Mucosa of rectum (tissue), 2 donors: Measurements from ENCODE around the gene BRMS1.

ENCODE experiments used
- H3K27ac ChIP-seq, 2 donors: one replicate each; pipeline ENCODE4 v1.7.0; 2013; ENCODE audit warnings: inconsistent platforms in 2 of 2, low read depth in 2 of 2, low read length in 2 of 2
- H3K27me3 ChIP-seq, 2 donors: one replicate each; pipeline ENCODE4 v1.7.0; 2013; ENCODE audit warnings: low read length in 2 of 2; ENCODE audit not compliant: control insufficient read depth in 2 of 2, insufficient read depth in 2 of 2
- H3K36me3 ChIP-seq, 2 donors: one replicate each; pipeline ENCODE4 v1.7.0; 2013; ENCODE audit warnings: low read length in 2 of 2; ENCODE audit not compliant: control insufficient read depth in 2 of 2, insufficient read depth in 2 of 2
- H3K4me1 ChIP-seq, 2 donors: one replicate each; pipeline ENCODE4 v1.7.0; 2013; ENCODE audit warnings: low read length in 2 of 2, mild to moderate bottlenecking in 1 of 2; ENCODE audit not compliant: control insufficient read depth in 2 of 2, insufficient read depth in 2 of 2
- H3K4me3 ChIP-seq, 2 donors: one replicate each; pipeline ENCODE4 v1.7.0; 2013; ENCODE audit warnings: low read length in 2 of 2
- H3K9ac ChIP-seq, 2 donors: one replicate each; pipeline ENCODE4 v1.7.0; 2013; ENCODE audit warnings: low read length in 2 of 2, low read depth in 1 of 2, mild to moderate bottlenecking in 1 of 2
- H3K9me3 ChIP-seq, 2 donors: one replicate each; pipeline ENCODE4 v1.7.0; 2013; ENCODE audit warnings: low read length in 2 of 2; ENCODE audit not compliant: control insufficient read depth in 2 of 2
- donor health status: healthy.
- donor health status: Normal muscosa, but diverticular disease.

Gene BRMS1

DNA sequence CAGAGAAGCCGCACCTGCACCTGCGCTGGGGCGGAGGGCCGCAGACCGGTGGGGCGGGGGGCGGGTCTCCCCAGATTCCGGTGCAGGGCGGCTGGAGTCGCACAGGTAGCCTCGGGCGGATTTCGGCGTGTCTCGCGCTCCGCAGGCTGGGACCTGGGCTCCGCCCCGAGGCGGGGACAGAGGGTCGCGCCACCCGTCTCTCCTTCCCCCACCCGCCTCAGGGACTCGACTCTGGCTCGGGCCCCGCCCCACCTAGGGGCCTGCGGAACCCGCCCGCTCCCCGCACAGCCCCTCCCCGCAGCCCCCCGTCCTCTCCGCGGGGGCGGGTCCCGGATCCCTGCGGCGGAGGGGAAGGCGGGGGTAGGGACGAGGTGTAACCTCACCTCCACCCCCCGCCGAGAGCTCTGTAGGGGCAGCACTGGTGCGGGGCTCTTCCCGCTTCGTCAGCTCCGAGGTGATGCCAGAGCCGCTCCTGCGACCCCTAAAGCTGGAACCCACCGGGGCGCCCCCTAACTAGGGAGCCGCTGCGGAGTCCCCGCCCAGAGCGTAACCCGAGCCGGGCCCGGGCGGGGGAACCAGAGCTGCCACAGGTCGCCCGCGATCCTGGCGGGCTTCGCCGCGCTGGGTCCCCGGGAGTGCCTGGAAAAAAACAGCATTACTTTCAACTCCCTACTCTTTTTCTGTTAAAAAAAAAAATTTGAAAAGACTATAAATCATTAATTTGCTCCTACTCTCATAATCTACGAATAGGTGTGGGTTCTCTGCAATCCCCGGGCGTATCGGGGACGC, 26.9 kb upstream of the BRMS1 start, which contains the start of gene SLC29A2:
Gene SLC29A2, minus strand, starts transcription at position 134 of the 789 bp plus-strand sequence. CDS start 169 bp downstream, outside the sequence.
- H3K9ac ChIP-seq: peak within 1 kb of the TSS; percentile 72 to 88
- peaks cover 8 to 13% of the 10 kb centered on the region in 2 donors for H3K36me3 ChIP-seq
- no peaks in the 10 kb centered on the region for H3K27me3 ChIP-seq
- no peaks in the 10 kb centered on the region for H3K9me3 ChIP-seq
- H3K4me3 ChIP-seq: peak within 1 kb of the TSS; percentile 72 to 80
- peak within 1 kb of the TSS; percentile 83 to 87 for H3K27ac ChIP-seq
- H3K4me1 ChIP-seq: peaks cover 4 to 16% of the 10 kb centered on the region in 2 donors

DNA sequence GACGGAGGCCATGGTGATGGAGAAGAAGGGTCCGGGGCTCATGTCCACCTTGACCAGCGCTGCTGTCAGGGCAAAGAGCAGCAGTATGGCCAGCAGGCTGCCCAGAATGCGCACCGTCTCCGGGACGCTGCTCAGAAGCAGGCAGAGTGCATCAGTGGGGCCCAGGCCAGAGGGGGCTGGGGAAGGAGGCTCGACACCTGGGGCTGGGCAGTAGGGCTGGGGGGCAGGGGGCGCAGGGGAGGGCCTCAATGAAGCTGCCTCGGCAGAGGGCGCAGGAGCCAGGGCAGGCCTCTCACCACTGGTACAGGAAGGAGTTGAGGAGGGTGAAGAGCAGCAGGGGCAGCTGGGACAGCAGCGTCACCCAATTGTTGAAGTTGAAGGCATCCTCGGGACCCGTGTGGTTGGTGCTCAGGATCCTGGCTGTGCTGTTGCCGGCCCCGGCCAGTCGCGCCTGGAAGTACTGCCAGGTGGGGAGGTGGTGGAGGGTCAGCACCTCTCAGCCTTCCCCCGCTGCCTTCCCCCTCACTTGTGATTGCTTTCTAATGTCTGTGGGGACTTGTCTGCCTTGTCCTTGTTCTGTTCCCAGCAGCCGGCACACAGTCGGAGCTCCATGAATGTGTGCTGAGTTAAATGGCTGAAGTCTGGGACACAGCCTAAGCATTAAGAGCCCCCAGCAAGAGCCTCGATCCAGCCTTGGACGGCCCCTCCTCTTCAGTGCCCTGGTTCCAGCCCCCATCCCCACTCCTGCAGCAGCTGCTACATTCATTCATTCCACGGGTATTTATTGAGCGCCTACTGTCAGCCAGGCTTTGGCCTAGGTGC, 24.4 kb upstream of the BRMS1 start:
- H3K4me1 ChIP-seq: peaks cover 4 to 16% of the 10 kb centered on the region in 2 donors
- no peak overlapping the region for H3K27ac ChIP-seq
- H3K9me3 ChIP-seq: no peaks in the 10 kb centered on the region
- no peak overlapping the region for H3K9ac ChIP-seq
- H3K27me3 ChIP-seq: no peaks in the 10 kb centered on the region
- H3K36me3 ChIP-seq: peaks cover 8 to 15% of the 10 kb centered on the region in 2 donors
- H3K4me3 ChIP-seq: no peak overlapping the region

DNA sequence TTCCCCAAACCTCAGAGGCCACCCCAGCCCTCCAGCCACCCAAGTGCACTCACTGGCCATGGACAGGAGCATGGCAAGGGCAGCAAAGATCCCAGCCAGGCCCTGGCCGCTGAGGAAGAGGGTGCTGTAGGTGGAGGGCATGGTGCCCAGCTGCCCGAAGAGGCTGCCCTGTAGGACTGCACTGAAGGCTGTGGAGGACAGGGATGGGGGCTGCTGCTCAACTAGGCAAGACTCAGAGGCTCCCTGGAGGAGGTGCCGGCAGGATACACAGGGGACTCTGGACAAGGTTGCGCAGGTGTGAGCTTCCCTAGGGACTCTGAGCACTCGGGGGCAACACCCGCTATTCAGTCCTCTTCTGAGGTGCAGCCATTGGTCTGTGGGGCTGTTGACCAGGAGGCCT, 23.6 kb upstream of the BRMS1 start:
- Histone ChIP-seq H3K36me3 (peaks cover 8 to 17% of the 10 kb centered on the region in 2 donors), H3K9me3 (no peaks in the 10 kb centered on the region), H3K27me3 (no peaks in the 10 kb centered on the region), H3K4me3 (no peak overlapping the region), H3K27ac (no peak overlapping the region), H3K9ac (no peak overlapping the region), H3K4me1 (peaks cover 4 to 16% of the 10 kb centered on the region in 2 donors)

DNA sequence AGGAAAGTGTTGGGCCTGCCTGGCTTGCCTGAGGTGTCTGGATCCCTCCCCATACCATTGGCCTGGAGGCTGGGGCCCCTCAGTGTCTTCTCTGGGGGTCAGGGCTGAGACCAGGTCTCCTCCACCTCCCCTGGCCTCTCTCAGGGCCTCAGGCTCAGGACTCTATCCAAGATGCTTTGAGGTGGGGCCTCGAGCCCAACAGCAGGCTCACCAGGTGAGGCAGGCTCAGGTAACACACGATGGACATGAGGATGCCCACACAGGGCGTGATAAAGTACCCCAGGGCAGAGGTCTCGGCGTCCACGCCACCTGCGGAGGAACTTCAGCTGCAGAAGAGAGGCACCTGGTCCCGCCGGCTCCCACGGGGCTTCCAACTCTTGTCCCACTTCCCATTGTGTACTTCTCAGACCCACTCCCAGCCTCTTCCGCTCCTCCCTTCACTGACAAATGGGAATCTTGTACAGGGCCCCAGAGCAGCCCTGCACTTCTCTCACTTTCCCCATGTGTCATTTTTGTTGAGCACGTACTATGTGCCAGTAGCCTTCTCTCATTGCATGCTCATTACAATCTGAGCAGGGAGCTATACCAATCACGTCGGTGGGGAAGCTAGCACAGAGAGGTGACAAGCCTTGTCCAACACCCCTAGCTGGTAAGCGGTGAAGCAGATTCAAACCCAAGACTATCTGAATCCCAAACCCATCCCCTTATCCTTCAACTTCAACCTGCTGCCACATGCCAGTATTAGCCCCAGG, 22.8 kb upstream of the BRMS1 start:
- Histone ChIP-seq H3K9me3 (no peaks in the 10 kb centered on the region), H3K4me1 (peaks cover 4 to 15% of the 10 kb centered on the region in 2 donors), H3K4me3 (no peak overlapping the region), H3K27me3 (no peaks in the 10 kb centered on the region), H3K9ac (no peak overlapping the region), H3K36me3 (peaks cover 12 to 18% of the 10 kb centered on the region in 2 donors), H3K27ac (no peak overlapping the region)

DNA sequence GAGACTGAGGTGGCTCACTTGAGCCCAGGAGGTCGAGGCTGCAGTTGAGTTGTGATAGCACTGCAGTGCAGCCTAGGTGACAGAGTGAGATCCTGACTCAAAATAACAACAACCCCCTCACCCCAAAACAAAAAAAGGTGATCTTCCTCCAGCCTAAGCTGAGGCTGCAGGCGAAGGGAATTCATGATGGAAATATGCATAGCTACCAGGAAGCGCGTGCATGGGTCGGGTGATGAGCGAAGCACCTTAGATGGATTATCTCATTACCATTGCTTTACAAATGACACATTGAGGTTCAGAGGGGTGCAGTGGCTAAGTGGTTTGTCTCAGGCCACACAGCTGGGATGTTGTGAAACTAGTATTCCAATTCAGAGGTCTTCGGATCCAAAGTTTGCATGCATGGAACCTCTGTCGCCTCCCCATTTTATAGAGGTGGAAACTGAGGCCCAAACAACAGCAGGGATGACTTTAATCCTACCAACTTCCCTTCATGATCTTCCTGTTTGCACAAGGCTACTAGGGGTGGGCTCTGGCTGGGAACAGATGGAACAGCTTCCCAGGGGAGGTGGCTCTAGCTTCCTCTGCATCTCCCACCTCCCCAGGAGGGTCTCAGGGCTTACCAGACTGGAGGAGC, 22.1 kb upstream of the BRMS1 start:
- H3K27me3 ChIP-seq: no peaks in the 10 kb centered on the region
- H3K36me3 ChIP-seq: peaks cover 15 to 24% of the 10 kb centered on the region in 2 donors
- no peaks in the 10 kb centered on the region for H3K9me3 ChIP-seq
- no peak overlapping the region for H3K4me3 ChIP-seq
- no peak overlapping the region for H3K9ac ChIP-seq
- H3K4me1 ChIP-seq: peaks cover 0 to 9% of the 10 kb centered on the region in 2 donors
- no peak overlapping the region for H3K27ac ChIP-seq

DNA sequence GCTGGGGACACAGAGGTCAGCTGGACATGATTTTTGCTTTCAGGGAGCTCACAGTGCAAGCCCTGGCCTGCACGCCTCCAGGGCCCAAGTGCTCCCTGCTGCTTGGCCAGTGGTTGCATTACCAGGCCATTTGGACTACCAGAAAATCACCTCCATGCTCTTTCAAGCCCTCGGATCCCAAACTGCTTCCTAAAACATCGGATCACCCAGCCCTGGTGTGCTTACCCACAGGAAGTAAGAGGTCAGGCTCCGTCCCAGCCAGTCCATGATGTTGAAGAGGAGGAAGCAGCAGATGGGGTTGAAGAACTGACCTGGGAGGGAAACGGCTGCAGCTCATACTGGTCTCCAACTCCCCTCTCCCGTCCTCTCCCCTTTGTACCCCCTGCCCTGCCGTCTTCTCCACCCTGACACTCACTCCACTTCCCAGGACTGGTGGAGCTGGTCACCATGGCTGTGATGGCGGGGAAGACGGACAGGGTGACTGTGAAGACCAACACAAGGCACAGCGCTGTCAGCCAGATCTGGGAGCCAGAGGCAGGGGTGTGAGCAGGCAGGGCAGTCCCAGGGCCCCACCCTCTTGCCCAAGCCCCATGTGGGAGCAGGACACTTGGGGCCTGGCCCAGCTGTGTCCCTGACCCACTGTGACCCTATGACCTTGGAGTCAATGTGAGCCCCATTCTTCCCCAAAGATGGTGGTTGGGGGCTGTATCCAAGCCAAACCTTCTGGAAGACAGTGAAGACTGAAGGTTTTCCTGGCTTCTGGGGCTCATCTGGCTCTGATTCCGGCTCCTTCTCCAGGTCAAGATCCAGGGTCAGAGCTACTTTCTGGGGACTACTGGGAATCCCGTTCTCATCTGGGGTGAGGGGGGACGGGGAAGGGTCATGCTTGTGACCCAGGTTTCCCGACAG, 21.1 kb upstream of the BRMS1 start:
- H3K4me1 ChIP-seq: peaks cover 0 to 9% of the 10 kb centered on the region in 2 donors

DNA sequence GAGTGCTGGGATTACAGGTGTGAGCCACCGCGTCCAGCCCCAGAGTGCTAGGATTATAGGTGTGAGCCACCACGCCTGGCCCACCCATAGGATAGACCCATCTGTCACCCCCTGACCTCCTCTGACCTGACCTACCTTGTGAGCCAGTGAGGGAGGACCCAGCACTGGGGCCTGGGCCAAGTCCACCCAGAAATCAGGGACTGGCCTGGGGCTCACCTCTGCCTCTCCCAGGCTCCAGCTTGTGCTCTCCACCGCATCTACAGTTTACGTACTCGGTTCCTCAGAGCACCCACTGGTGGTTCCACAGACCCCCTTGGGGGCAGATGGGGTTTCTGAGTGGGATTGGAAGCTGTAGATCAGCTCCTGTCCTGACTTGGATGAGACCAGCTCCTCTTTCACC, 20.3 kb upstream of the BRMS1 start:
- H3K27me3 ChIP-seq: no peaks in the 10 kb centered on the region
- no peak overlapping the region for H3K27ac ChIP-seq
- no peaks in the 10 kb centered on the region for H3K9me3 ChIP-seq
- peaks cover 15 to 31% of the 10 kb centered on the region in 2 donors for H3K36me3 ChIP-seq
- no peak overlapping the region for H3K9ac ChIP-seq
- peaks cover 0 to 7% of the 10 kb centered on the region in 2 donors for H3K4me1 ChIP-seq
- H3K4me3 ChIP-seq: no peak overlapping the region

More for the DNA sequence above, 21.1 kb upstream of the BRMS1 start:
- Histone ChIP-seq H3K27me3 (no peaks in the 10 kb centered on the region), H3K9ac (no peak overlapping the region), H3K4me3 (no peak overlapping the region), H3K36me3 (peaks cover 15 to 26% of the 10 kb centered on the region in 2 donors), H3K27ac (no peak overlapping the region), H3K9me3 (no peaks in the 10 kb centered on the region)

DNA sequence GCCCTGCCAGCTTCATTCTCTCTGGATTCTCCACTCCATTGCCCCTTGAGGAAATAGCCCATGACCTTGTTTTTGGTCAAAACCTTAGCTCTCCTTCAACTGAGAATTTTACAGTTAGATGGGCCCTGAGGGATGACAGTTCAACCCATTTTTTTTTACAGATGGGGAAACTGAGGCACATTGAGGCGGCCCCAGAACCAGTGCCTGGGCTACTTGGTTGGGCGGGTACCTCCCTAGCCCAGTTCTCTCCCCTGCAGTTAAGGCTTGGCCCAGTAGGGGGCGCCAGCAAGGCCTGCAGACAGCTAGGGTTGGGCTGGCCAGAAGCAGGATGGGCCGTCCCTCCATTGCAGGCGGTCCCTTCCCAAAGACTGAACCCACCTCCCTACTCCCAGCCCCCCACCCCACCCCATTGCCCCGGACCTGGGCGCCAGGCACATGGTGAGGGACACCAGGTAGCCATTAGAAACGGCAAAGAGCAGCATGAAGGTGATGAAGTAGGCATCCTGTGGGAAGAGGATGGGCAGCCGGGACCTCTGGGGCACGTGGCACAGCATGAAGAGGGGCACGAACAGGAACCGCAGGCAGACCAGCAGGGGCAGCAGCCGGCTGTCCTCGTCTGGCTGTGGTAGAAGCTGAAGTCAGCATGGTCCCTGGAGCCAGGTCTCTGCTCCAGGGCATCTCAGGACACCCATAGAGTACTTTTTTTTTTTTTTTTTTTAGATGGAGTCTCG, 19.1 kb upstream of the BRMS1 start:
- Histone ChIP-seq H3K36me3 (peaks cover 15 to 35% of the 10 kb centered on the region in 2 donors), H3K4me1 (no peaks in the 10 kb centered on the region), H3K9me3 (no peaks in the 10 kb centered on the region), H3K27me3 (no peaks in the 10 kb centered on the region), H3K4me3 (no peak overlapping the region), H3K27ac (no peak overlapping the region), H3K9ac (no peak overlapping the region)
